Peyer's patch (tissue), 4 donors: Measurements from ENCODE around the gene LMO7. TPM values are rescaled to one million over a fixed set of nuclear protein-coding genes. Genes with fewer than 3 reads are reported as not detected.

Source experiments
- DNase-seq, 3 donors: peaks; one replicate each; pipeline ENCODE4 v3.0.0-alpha.2; 2017 to 2019
- H3K27ac ChIP-seq, 4 donors: fragments of 200-600 bp; sonication (generic); one replicate each; pipeline ENCODE4 v1.5.1; 2016 to 2019
- H3K27me3 ChIP-seq, 2 donors: fragments of 200-600 bp; sonication (generic); one replicate each; pipeline ENCODE4 v1.5.1; 2019
- H3K36me3 ChIP-seq, 3 donors: fragments of 200-600 bp; sonication (generic); one replicate each; pipeline ENCODE4 v1.5.1; 2016 to 2019
- H3K4me1 ChIP-seq, 4 donors: fragments of 200-600 bp; sonication (generic); one replicate each; pipeline ENCODE4 v1.5.1; 2016 to 2019
- H3K4me3 ChIP-seq, 4 donors: fragments of 200-600 bp; sonication (generic); 1 replicate in 3 of 4; 2 replicates in 1 of 4; pipeline ENCODE4 v1.5.1; 2016 to 2019; ENCODE audit warnings: mild to moderate bottlenecking in 1 of 4
- H3K9me3 ChIP-seq, 4 donors: fragments of 200-600 bp; sonication (generic); one replicate each; pipeline ENCODE4 v1.5.1; 2016 to 2019; ENCODE audit warnings: mild to moderate bottlenecking in 1 of 4
- POLR2A ChIP-seq, 2 donors: fragments of 450-650 bp; IDR thresholded peaks; one replicate each; pipeline ENCODE4 v1.5.1; 2017; ENCODE audit warnings: antibody characterized with exemption in 2 of 2, mild to moderate bottlenecking in 2 of 2, moderate library complexity in 2 of 2
- total RNA-seq, 4 donors: library from RNA; depleted of rRNA; stranded (reverse); fragments of >200 nt; gene quantifications; one replicate each; pipeline ENCODE4 v1.1.0, GENCODE V29; 2016
- TF ChIP-seq, protein P1 (sequence below), 6 experiments: fragments of 450-650 bp in 4 of 6; fragments of 200-600 bp in 2 of 6; sonication (generic) in 1 of 6; IDR thresholded peaks; one replicate each; pipeline ENCODE4 v1.5.1; 2017 to 2019; ENCODE audit warnings: antibody characterized with exemption in 6 of 6, mild to moderate bottlenecking in 3 of 6, moderate library complexity in 1 of 6

The LMO7 gene
- total RNA-seq, 4 donors from 2014 or later: 74.3 to 365 (median 327) TPM

DNA sequence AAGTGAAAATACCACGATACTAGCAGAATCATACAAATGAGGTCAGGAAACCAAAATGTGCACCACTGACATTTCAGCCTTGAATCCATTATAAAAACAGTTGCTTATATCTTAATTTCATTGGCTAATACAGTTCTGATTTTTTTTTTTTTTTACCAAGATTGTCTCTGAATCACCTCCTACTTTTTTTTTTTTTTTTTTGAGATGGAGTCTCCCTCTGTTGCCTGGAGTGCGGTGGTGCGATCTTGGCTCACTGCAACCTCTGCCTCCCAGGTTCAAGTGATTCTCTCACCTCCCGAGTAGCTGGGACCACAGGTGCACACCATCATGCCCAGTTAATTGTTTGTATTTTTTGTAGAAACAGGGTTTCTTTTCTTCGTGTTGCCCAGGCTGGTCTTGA lies 270.2 kb downstream of the LMO7 start:
- H3K9me3 ChIP-seq: no peaks in the 10 kb centered on the region
- H3K27ac ChIP-seq: no peak overlapping the region
- DNase-seq: no peak
- H3K27me3 ChIP-seq: no peaks in the 10 kb centered on the region
- TF ChIP-seq, protein P1, sequence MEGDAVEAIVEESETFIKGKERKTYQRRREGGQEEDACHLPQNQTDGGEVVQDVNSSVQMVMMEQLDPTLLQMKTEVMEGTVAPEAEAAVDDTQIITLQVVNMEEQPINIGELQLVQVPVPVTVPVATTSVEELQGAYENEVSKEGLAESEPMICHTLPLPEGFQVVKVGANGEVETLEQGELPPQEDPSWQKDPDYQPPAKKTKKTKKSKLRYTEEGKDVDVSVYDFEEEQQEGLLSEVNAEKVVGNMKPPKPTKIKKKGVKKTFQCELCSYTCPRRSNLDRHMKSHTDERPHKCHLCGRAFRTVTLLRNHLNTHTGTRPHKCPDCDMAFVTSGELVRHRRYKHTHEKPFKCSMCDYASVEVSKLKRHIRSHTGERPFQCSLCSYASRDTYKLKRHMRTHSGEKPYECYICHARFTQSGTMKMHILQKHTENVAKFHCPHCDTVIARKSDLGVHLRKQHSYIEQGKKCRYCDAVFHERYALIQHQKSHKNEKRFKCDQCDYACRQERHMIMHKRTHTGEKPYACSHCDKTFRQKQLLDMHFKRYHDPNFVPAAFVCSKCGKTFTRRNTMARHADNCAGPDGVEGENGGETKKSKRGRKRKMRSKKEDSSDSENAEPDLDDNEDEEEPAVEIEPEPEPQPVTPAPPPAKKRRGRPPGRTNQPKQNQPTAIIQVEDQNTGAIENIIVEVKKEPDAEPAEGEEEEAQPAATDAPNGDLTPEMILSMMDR (IDR thresholded peaks at IDR 0.05): no peak
- TF ChIP-seq POLR2A (IDR thresholded peaks at IDR 0.05): no peak
- no peak overlapping the region for H3K4me3 ChIP-seq
- H3K36me3 ChIP-seq: no peaks in the 10 kb centered on the region
- no peaks in the 10 kb centered on the region for H3K4me1 ChIP-seq

DNA sequence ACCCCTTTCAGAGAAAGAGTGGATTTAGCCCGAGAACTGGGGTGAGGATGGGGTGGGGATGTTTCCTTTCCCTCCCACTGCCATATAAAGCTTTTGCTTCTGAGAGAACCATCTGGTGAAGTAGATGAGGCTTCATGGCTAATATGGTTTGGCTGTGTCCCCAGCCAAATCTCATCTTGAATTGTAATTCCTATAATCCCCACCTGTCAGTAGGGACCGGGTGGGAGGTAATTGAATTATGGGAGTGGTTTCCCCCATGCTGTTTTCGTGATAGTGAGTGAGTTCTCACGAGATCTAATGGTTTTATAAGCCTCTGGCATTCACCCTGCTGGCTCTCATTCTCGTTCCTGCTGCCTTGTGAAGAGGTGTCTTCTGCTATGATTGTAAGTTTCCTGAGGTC lies 270.9 kb downstream of the LMO7 start:
- no peaks in the 10 kb centered on the region for H3K4me1 ChIP-seq
- TF ChIP-seq, protein P1 (IDR thresholded peaks at IDR 0.05): no peak
- TF ChIP-seq POLR2A (IDR thresholded peaks at IDR 0.05): no peak
- H3K9me3 ChIP-seq: no peaks in the 10 kb centered on the region

DNA sequence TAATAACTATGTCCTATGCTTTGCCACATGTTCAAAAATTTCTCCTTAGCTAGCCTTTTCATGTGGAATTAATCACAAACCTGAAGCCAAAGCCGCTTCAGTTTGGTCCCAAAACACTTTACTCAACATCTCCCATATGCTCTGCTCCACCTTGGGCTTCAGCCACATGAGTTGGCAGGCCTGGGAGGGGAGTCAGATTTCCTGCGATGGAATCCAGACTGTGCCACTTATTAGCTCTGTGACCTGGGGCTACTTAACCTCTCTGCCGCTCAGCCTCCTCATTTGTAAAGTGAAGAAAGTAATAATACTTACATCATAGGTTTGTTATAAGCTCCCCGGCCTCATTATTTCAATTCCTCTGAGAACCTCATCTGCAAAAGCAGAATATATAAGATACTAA lies 272.0 kb downstream of the LMO7 start:
- Histone ChIP-seq H3K9me3 (no peaks in the 10 kb centered on the region), H3K36me3 (no peaks in the 10 kb centered on the region), H3K27me3 (no peaks in the 10 kb centered on the region), H3K4me3 (no peak overlapping the region), H3K4me1 (no peaks in the 10 kb centered on the region), H3K27ac (no peak overlapping the region)
- TF ChIP-seq, protein P1 (IDR thresholded peaks at IDR 0.05): no peak
- TF ChIP-seq POLR2A (IDR thresholded peaks at IDR 0.05): no peak
- no peak for DNase-seq

More for the DNA sequence above, 270.9 kb downstream of the LMO7 start:
- H3K4me3 ChIP-seq: no peak overlapping the region
- no peaks in the 10 kb centered on the region for H3K36me3 ChIP-seq
- no peak overlapping the region for H3K27ac ChIP-seq
- no peaks in the 10 kb centered on the region for H3K27me3 ChIP-seq
- DNase-seq: no peak

Other genes with a start within 250 kb of the LMO7 start
- 10 to 100 TPM; 10.5 to 35.0 (median 33.1) TPM for gene TBC1D4, start 154.2 kb upstream of the LMO7 start, total RNA-seq
- 10 to 100 TPM; 32.7 to 56.6 (median 46.0) TPM for gene COMMD6, start 98.5 kb upstream of the LMO7 start, total RNA-seq
- gene UCHL3, start 86.5 kb upstream of the LMO7 start, total RNA-seq: 10 to 100 TPM in 3 of 4 donors, 1 to 10 TPM in 1; 3.7 to 16.9 (median 13.7) TPM